Measurements from ENCODE around the gene CACNA1C. TPM values are rescaled to one million over a fixed set of nuclear protein-coding genes. Genes with fewer than 3 reads are reported as not detected.

CACNA1C gene
- total RNA-seq, 1 donor from 2014 or later = 11.7 TPM

GRCh38 chr12:2211119-2211518 lies 158.3 kb downstream of the CACNA1C start:
- H3K27ac Mint-ChIP-seq = no peak overlapping the region
- DNase-seq (ENCODE audit: low spot score, unreplicated experiment) = no peak
- H3K36me3 Mint-ChIP-seq (ENCODE audit: insufficient read depth) = no peaks in the 10 kb centered on the region
- peaks cover 11% of the 10 kb centered on the region for H3K4me1 Mint-ChIP-seq (ENCODE audit: low read depth)
- no peak overlapping the region for H3K4me3 Mint-ChIP-seq (ENCODE audit: low read depth)
- no peaks in the 10 kb centered on the region for H3K9me3 Mint-ChIP-seq (ENCODE audit: low read depth)
- peaks cover 7% of the 10 kb centered on the region for H3K27me3 Mint-ChIP-seq
- no peak for TF ChIP-seq CTCF (IDR thresholded peaks at IDR 0.05; ENCODE audit: unreplicated experiment)

- no peak for DNase-seq (ENCODE audit: low spot score, unreplicated experiment)
- no peak overlapping the region for H3K27ac Mint-ChIP-seq
- no peak overlapping the region for H3K4me3 Mint-ChIP-seq (ENCODE audit: low read depth)
- no peaks in the 10 kb centered on the region for H3K9me3 Mint-ChIP-seq (ENCODE audit: low read depth)
- no peak for TF ChIP-seq CTCF (IDR thresholded peaks at IDR 0.05; ENCODE audit: unreplicated experiment)
- peaks cover 4% of the 10 kb centered on the region for H3K27me3 Mint-ChIP-seq
- H3K4me1 Mint-ChIP-seq (ENCODE audit: low read depth) = peaks cover 14% of the 10 kb centered on the region
- H3K36me3 Mint-ChIP-seq (ENCODE audit: insufficient read depth) = no peaks in the 10 kb centered on the region
These were observed 159.8 kb downstream of the CACNA1C start for GRCh38 chr12:2212537-2212936.

GRCh38 chr12:2212971-2213869 lies 160.4 kb downstream of the CACNA1C start:
- H3K36me3 Mint-ChIP-seq (ENCODE audit: insufficient read depth) = no peaks in the 10 kb centered on the region
- H3K27ac Mint-ChIP-seq = no peak overlapping the region
- H3K4me1 Mint-ChIP-seq (ENCODE audit: low read depth) = peaks cover 20% of the 10 kb centered on the region
- H3K4me3 Mint-ChIP-seq (ENCODE audit: low read depth) = no peak overlapping the region
- peaks cover 5% of the 10 kb centered on the region for H3K27me3 Mint-ChIP-seq
- DNase-seq (ENCODE audit: low spot score, unreplicated experiment) = no peak
- H3K9me3 Mint-ChIP-seq (ENCODE audit: low read depth) = no peaks in the 10 kb centered on the region
- TF ChIP-seq CTCF (IDR thresholded peaks at IDR 0.05; ENCODE audit: unreplicated experiment) = no peak

GRCh38 chr12:2214411-2214810 lies 161.6 kb downstream of the CACNA1C start:
- no peak for DNase-seq (ENCODE audit: low spot score, unreplicated experiment)
- no peak overlapping the region for H3K4me3 Mint-ChIP-seq (ENCODE audit: low read depth)
- H3K27me3 Mint-ChIP-seq = peaks cover 7% of the 10 kb centered on the region
- H3K9me3 Mint-ChIP-seq (ENCODE audit: low read depth) = no peaks in the 10 kb centered on the region
- H3K36me3 Mint-ChIP-seq (ENCODE audit: insufficient read depth) = no peaks in the 10 kb centered on the region
- no peak for TF ChIP-seq CTCF (IDR thresholded peaks at IDR 0.05; ENCODE audit: unreplicated experiment)
- peaks cover 24% of the 10 kb centered on the region for H3K4me1 Mint-ChIP-seq (ENCODE audit: low read depth)
- no peak overlapping the region for H3K27ac Mint-ChIP-seq

- DNase-seq (ENCODE audit: low spot score, unreplicated experiment) = no peak
- Mint-ChIP-seq H3K36me3 (ENCODE audit: insufficient read depth) (no peaks in the 10 kb centered on the region), H3K9me3 (ENCODE audit: low read depth) (no peaks in the 10 kb centered on the region), H3K27me3 (peaks cover 8% of the 10 kb centered on the region), H3K27ac (no peak overlapping the region), H3K4me1 (ENCODE audit: low read depth) (peaks cover 24% of the 10 kb centered on the region), H3K4me3 (ENCODE audit: low read depth) (no peak overlapping the region)
- no peak for TF ChIP-seq CTCF (IDR thresholded peaks at IDR 0.05; ENCODE audit: unreplicated experiment)
These were observed 163.1 kb downstream of the CACNA1C start for GRCh38 chr12:2215709-2216560.

All from progenitor cell of endocrine pancreas (in vitro differentiated cells).